Liver (tissue), 9 donors: Measurements from ENCODE around the gene PUS1. TPM values are rescaled to one million over a fixed set of nuclear protein-coding genes. Genes with fewer than 3 reads are reported as not detected.

Source experiments
- DNase-seq: peaks from one replicate; pipeline ENCODE4 v3.0.0-alpha.2; 2017; ENCODE audit warnings: low spot score
- H3K27ac ChIP-seq, 2 donors: one replicate each; pipeline ENCODE4 v1.7.0; 2013; ENCODE audit warnings: inconsistent platforms in 2 of 2, low read length in 2 of 2, control low read depth in 1 of 2, low read depth in 1 of 2, mild to moderate bottlenecking in 1 of 2
- H3K27me3 ChIP-seq, 4 donors: one replicate each; pipeline versions ENCODE4 v1.6.1 to v1.7.0; 2013; ENCODE audit warnings: low read length in 3 of 4, inconsistent platforms in 1 of 4, mild to moderate bottlenecking in 1 of 4, moderate library complexity in 1 of 4; ENCODE audit not compliant: control insufficient read depth in 4 of 4, insufficient read depth in 4 of 4
- H3K36me3 ChIP-seq, 4 donors: one replicate each; pipeline versions ENCODE4 v1.6.1 to v1.7.0; 2013; ENCODE audit warnings: low read length in 3 of 4, mild to moderate bottlenecking in 3 of 4, low read depth in 1 of 4, moderate library complexity in 1 of 4; ENCODE audit not compliant: control insufficient read depth in 4 of 4, insufficient read depth in 3 of 4
- H3K4me1 ChIP-seq, 4 donors: one replicate each; pipeline versions ENCODE4 v1.6.1 to v1.7.0; 2013; ENCODE audit warnings: low read length in 3 of 4, mild to moderate bottlenecking in 3 of 4, moderate library complexity in 1 of 4; ENCODE audit not compliant: control insufficient read depth in 4 of 4, insufficient read depth in 4 of 4
- H3K4me3 ChIP-seq, 3 donors: one replicate each; pipeline versions ENCODE4 v1.6.1 to v1.7.0; 2013; ENCODE audit warnings: low read length in 3 of 3, control low read depth in 1 of 3, low read depth in 1 of 3, mild to moderate bottlenecking in 1 of 3
- H3K9ac ChIP-seq, 2 donors: one replicate each; pipeline ENCODE4 v1.7.0; 2013; ENCODE audit warnings: low read length in 2 of 2, mild to moderate bottlenecking in 2 of 2, moderate library complexity in 2 of 2, control low read depth in 1 of 2, low read depth in 1 of 2
- H3K9me3 ChIP-seq, 4 donors: one replicate each; pipeline versions ENCODE4 v1.6.1 to v1.7.0; 2013; ENCODE audit warnings: low read length in 3 of 4; ENCODE audit not compliant: control insufficient read depth in 4 of 4
- EGR1 ChIP-seq, 2 donors: IDR thresholded peaks; 2 replicates each; pipeline ENCODE4 v1.6.1; 2016 to 2018; ENCODE audit warnings: antibody characterized with exemption in 2 of 2, low read depth in 2 of 2
- FOXA1 ChIP-seq: IDR thresholded peaks from 2 replicates; pipeline ENCODE4 v1.6.1; 2016; ENCODE audit warnings: antibody characterized with exemption
- FOXA2 ChIP-seq: IDR thresholded peaks from 2 replicates; pipeline ENCODE4 v1.6.1; 2016; ENCODE audit warnings: antibody characterized with exemption
- GABPA ChIP-seq, 2 donors: IDR thresholded peaks in 1 of 2; conservative IDR thresholded peaks in 1 of 2; 2 replicates each; pipeline ENCODE4 v1.6.1; 2016; ENCODE audit warnings: antibody characterized with exemption in 2 of 2, mild to moderate bottlenecking in 1 of 2, moderate library complexity in 1 of 2
- HNF4A ChIP-seq, 2 donors: conservative IDR thresholded peaks; 2 replicates each; pipeline ENCODE4 v1.6.1; 2016; ENCODE audit warnings: antibody characterized with exemption in 2 of 2, mild to moderate bottlenecking in 2 of 2
- HNF4G ChIP-seq: IDR thresholded peaks from 2 replicates; pipeline ENCODE4 v1.6.1; 2016; ENCODE audit warnings: antibody characterized with exemption
- JUND ChIP-seq, 2 donors: IDR thresholded peaks; 2 replicates each; pipeline ENCODE4 v1.6.1; 2016; ENCODE audit warnings: antibody characterized with exemption in 2 of 2
- NR2F2 ChIP-seq: IDR thresholded peaks from 2 replicates; pipeline ENCODE4 v1.6.1; 2016; ENCODE audit warnings: antibody characterized with exemption
- RAD21 ChIP-seq, 2 donors: IDR thresholded peaks; 2 replicates each; pipeline ENCODE4 v1.6.1; 2016; ENCODE audit warnings: antibody characterized with exemption in 2 of 2, mild to moderate bottlenecking in 2 of 2
- RXRA ChIP-seq, 2 donors: IDR thresholded peaks; 2 replicates each; pipeline ENCODE4 v1.6.1; 2017 to 2018; ENCODE audit warnings: antibody characterized with exemption in 2 of 2, mild to moderate bottlenecking in 1 of 2
- SP1 ChIP-seq: IDR thresholded peaks from 2 replicates; pipeline ENCODE4 v1.6.1; 2018; ENCODE audit warnings: antibody characterized with exemption, mild to moderate bottlenecking
- TAF1 ChIP-seq: conservative IDR thresholded peaks from 2 replicates; pipeline ENCODE4 v1.6.1; 2016; ENCODE audit warnings: antibody characterized with exemption, mild to moderate bottlenecking
- YY1 ChIP-seq: IDR thresholded peaks from 2 replicates; pipeline ENCODE4 v1.6.1; 2016; ENCODE audit warnings: antibody characterized with exemption, mild to moderate bottlenecking
- WGBS: extraction: QIAGEN DNeasy Blood & Tissue Kit; methylation state at CpG from one replicate; pipeline ENCODE4 v1.1.7; 2013; 5-methylcytosine and 5-hydroxymethylcytosine counted together
- polyA plus RNA-seq, 2 donors: library from polyadenylated mRNA; stranded (reverse) in 1 of 2; unstranded in 1 of 2; fragments of 200-250 nt in 1 of 2; fragments of >200 nt in 1 of 2; fragmentation: Nextera tagmentation in 1 of 2; extraction: Ambion mirVana in 1 of 2; gene quantifications; one replicate each; pipeline versions ENCODE4 v1.2.1 to v1.2.3, GENCODE V29; 2013 to 2015
- total RNA-seq, 2 donors: library from RNA; depleted of rRNA; stranded (reverse); fragments of >200 nt; gene quantifications; one replicate each; pipeline ENCODE4 v1.2.3, GENCODE V29; 2014
- TF ChIP-seq, protein P1 (sequence below): fragments of 150-350 bp; IDR thresholded peaks from 2 replicates; pipeline ENCODE4 v1.5.1; 2017; ENCODE audit warnings: improper control_type of control experiment, low read depth, low read length; ENCODE audit not compliant: missing input control
- TF ChIP-seq, protein P2 (sequence below): IDR thresholded peaks from 2 replicates; pipeline ENCODE4 v1.6.1; 2016; ENCODE audit warnings: antibody characterized with exemption
- TF ChIP-seq, protein P3 (sequence below): IDR thresholded peaks from 2 replicates; pipeline ENCODE4 v1.6.1; 2016; ENCODE audit warnings: antibody characterized with exemption
- TF ChIP-seq, protein P4 (sequence below): IDR thresholded peaks from 2 replicates; pipeline ENCODE4 v1.6.1; 2016; ENCODE audit warnings: antibody characterized with exemption
- TF ChIP-seq, protein P5 (sequence below): IDR thresholded peaks from 2 replicates; pipeline ENCODE4 v1.6.1; 2016; ENCODE audit warnings: antibody characterized with exemption, mild to moderate bottlenecking
- donor health status: healthy.
- donor health status: healthy.
- donor health status: healthy.
- donor health status: healthy.
- donor health status: healthy.

Gene PUS1
- total and polyA plus RNA-seq, 4 donors = 6.1 to 24.4 (median 10.7) TPM

DNA sequence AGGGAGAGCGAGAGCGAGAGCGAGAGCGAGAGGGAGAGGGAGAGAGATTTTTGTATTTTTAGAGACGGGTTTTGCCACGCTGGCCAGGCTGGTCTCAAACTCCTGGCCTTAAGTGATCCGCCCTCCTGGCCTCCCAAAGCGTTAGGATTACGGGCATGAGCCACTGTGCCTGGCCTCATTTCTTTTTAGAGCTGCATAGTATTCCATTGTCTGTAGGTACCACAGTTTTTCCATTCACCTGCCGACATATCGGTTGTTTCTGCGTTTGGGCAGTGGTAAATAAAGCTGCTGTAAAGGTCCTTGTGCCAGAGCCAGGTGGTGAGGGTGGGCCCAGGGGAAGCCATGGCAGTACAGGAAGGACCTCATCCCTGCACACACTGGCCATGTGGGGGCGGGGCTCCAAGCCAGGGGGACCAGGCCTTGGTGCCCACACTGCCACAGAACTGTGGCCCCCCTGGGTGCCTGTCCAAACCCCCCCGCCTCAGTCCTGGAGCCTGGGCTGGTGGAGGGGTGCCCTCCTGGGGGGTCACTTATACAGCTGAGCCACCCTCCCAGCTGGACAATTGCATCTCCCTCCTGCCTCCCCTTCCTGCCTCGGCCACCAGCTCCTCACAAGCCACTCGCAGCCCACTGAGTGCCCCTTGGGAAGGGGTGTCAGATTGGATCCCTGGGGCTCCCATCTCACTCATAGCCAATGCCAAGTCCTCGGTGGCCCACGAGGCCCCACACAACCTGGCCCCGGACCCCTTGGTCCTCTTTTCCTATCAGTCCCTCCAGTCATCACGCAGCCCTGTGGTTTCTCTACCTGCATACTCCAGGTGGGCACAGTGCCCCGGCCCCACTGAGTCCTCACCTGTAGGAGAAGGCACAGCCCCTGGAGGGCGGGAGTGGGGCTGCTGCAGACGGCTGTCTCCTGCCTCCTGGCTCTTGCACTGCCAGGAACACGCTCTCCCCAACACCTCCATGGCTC lies 1.7 kb upstream of the PUS1 start:
- TF ChIP-seq SP1 (no peak), FOXA1 (no peak), FOXA2 (no peak), RXRA (IDR thresholded peaks at IDR 0.05) (no peak), HNF4A (conservative IDR thresholded peaks at IDR 0.05) (no peak), JUND (IDR thresholded peaks at IDR 0.05) (no peak), YY1 (no peak), GABPA (IDR thresholded peaks at IDR 0.05 in 1 of 2, conservative IDR thresholded peaks at IDR 0.05 in 1 of 2) (no peak), HNF4G (no peak), RAD21 (IDR thresholded peaks at IDR 0.05) (no peak), EGR1 (IDR thresholded peaks at IDR 0.05; ENCODE audit: low read depth in 2 of 2) (no peak), TAF1 (no peak), NR2F2 (no peak)
- TF ChIP-seq, protein P1, sequence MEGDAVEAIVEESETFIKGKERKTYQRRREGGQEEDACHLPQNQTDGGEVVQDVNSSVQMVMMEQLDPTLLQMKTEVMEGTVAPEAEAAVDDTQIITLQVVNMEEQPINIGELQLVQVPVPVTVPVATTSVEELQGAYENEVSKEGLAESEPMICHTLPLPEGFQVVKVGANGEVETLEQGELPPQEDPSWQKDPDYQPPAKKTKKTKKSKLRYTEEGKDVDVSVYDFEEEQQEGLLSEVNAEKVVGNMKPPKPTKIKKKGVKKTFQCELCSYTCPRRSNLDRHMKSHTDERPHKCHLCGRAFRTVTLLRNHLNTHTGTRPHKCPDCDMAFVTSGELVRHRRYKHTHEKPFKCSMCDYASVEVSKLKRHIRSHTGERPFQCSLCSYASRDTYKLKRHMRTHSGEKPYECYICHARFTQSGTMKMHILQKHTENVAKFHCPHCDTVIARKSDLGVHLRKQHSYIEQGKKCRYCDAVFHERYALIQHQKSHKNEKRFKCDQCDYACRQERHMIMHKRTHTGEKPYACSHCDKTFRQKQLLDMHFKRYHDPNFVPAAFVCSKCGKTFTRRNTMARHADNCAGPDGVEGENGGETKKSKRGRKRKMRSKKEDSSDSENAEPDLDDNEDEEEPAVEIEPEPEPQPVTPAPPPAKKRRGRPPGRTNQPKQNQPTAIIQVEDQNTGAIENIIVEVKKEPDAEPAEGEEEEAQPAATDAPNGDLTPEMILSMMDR = no peak
- TF ChIP-seq, protein P2, sequence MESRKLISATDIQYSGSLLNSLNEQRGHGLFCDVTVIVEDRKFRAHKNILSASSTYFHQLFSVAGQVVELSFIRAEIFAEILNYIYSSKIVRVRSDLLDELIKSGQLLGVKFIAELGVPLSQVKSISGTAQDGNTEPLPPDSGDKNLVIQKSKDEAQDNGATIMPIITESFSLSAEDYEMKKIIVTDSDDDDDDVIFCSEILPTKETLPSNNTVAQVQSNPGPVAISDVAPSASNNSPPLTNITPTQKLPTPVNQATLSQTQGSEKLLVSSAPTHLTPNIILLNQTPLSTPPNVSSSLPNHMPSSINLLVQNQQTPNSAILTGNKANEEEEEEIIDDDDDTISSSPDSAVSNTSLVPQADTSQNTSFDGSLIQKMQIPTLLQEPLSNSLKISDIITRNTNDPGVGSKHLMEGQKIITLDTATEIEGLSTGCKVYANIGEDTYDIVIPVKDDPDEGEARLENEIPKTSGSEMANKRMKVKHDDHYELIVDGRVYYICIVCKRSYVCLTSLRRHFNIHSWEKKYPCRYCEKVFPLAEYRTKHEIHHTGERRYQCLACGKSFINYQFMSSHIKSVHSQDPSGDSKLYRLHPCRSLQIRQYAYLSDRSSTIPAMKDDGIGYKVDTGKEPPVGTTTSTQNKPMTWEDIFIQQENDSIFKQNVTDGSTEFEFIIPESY = no peak
- TF ChIP-seq, protein P3, sequence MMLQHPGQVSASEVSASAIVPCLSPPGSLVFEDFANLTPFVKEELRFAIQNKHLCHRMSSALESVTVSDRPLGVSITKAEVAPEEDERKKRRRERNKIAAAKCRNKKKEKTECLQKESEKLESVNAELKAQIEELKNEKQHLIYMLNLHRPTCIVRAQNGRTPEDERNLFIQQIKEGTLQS = no peak
- TF ChIP-seq, protein P4, sequence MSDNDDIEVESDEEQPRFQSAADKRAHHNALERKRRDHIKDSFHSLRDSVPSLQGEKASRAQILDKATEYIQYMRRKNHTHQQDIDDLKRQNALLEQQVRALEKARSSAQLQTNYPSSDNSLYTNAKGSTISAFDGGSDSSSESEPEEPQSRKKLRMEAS = no peak
- TF ChIP-seq, protein P5, sequence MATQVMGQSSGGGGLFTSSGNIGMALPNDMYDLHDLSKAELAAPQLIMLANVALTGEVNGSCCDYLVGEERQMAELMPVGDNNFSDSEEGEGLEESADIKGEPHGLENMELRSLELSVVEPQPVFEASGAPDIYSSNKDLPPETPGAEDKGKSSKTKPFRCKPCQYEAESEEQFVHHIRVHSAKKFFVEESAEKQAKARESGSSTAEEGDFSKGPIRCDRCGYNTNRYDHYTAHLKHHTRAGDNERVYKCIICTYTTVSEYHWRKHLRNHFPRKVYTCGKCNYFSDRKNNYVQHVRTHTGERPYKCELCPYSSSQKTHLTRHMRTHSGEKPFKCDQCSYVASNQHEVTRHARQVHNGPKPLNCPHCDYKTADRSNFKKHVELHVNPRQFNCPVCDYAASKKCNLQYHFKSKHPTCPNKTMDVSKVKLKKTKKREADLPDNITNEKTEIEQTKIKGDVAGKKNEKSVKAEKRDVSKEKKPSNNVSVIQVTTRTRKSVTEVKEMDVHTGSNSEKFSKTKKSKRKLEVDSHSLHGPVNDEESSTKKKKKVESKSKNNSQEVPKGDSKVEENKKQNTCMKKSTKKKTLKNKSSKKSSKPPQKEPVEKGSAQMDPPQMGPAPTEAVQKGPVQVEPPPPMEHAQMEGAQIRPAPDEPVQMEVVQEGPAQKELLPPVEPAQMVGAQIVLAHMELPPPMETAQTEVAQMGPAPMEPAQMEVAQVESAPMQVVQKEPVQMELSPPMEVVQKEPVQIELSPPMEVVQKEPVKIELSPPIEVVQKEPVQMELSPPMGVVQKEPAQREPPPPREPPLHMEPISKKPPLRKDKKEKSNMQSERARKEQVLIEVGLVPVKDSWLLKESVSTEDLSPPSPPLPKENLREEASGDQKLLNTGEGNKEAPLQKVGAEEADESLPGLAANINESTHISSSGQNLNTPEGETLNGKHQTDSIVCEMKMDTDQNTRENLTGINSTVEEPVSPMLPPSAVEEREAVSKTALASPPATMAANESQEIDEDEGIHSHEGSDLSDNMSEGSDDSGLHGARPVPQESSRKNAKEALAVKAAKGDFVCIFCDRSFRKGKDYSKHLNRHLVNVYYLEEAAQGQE = no peak
- Histone ChIP-seq H3K9me3 (no peaks in the 10 kb centered on the region), H3K9ac (no peak overlapping the region), H3K4me3 (no peak overlapping the region), H3K36me3 (peaks cover under 1 to 9% (median 6%) of the 10 kb centered on the region in 4 donors), H3K27me3 (no peaks in the 10 kb centered on the region), H3K27ac (no peak overlapping the region), H3K4me1 (peaks cover 0 to 15% (median 11%) of the 10 kb centered on the region in 4 donors)
- WGBS = 96% methylated on average over 24 of the region's 24 CpGs
- no peak for DNase-seq
